PC-3 (cell line): Measurements from ENCODE around the gene KCNQ4.

Experiments
- CTCF ChIP-seq: fragments of 300-600 bp; sonication (generic); conservative IDR thresholded peaks from 2 replicates; pipeline ENCODE4 v1.5.1; 2017; ENCODE audit warnings: antibody characterized with exemption, low read depth, mild to moderate bottlenecking, low read length
- EZH2 ChIP-seq: fragments of 300-600 bp; sonication (generic); IDR thresholded peaks from one replicate; pipeline ENCODE4 v1.6.1; 2017; ENCODE audit warnings: antibody characterized with exemption, mild to moderate bottlenecking, low read length; ENCODE audit not compliant: unreplicated experiment
- EZH2phosphoT487 ChIP-seq: fragments of 300-600 bp; sonication (generic); IDR thresholded peaks from 2 replicates; pipeline ENCODE4 v1.6.1; 2018; ENCODE audit warnings: mild to moderate bottlenecking, antibody characterized with exemption, low read length, borderline replicate concordance

DNA sequence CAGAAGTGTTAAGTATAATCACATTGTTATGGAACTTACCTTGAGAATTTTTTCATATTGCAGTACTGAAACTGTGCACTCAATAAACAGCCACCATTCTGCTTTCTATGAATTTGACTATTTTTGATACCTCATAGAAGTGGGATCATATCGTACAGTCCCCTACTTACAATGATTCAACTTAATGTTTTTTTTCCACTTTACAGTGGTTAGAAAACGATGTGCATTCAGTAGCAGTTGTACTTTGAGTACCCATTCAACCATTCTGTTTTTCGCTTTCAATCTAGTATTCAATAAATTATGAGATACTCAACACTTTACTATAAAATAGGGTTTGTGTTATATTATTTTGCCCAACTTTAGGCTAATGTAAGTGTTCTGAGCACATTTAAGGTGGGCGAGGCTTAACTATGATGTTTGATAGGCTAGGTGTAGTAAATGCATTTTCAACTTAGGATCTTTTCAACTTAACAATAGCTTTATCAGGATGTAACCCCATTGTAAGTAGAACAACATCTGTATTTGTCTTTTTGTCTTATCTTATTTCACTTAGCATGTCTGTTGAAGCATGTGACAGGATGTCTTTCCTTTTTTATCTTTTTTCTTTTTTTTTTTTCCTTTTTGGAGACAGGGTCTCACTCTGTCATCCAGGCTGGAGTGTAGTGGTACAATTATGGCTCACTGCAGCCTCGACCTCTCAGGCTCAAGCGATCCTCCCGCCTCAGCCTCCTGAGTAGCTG, 42.4 kb upstream of the KCNQ4 start:
- TF ChIP-seq EZH2 (no peak), CTCF (no peak), EZH2phosphoT487 (no peak)
